ENCODE measurements around the gene ADCYAP1. TPM values are rescaled to one million over a fixed set of nuclear protein-coding genes. Genes with fewer than 3 reads are reported as not detected.

Gene ADCYAP1
- polyA plus RNA-seq, 1 donor (not counting 4 experiments of a cell fraction or from before 2014, with no cell fraction given): not detected

- Histone ChIP-seq H2AFZ (ENCODE audit: control insufficient read depth, low read length) (no peak overlapping the region), H3K79me2 (ENCODE audit: control insufficient read depth, insufficient read depth, low read length) (no peaks in the 10 kb centered on the region), H3K9me3 (ENCODE audit: control insufficient read depth, low read depth, low read length) (no peaks in the 10 kb centered on the region), H3K36me3 (ENCODE audit: control insufficient read depth in 2 of 2, extremely low read depth in 1 of 2, insufficient read depth in 2 of 2, low read length in 2 of 2) (no peaks in the 10 kb centered on the region), H3K27me3 (ENCODE audit: control insufficient read depth, extremely low read depth, insufficient read depth, low read length) (peaks cover 85% of the 10 kb centered on the region), H3K4me1 (ENCODE audit: control insufficient read depth, extremely low read depth, insufficient read depth, low read length) (no peaks in the 10 kb centered on the region), H4K20me1 (ENCODE audit: control insufficient read depth, extremely low read depth, insufficient read depth, low read length) (no peaks in the 10 kb centered on the region), H3K9ac (ENCODE audit: control insufficient read depth, extremely low read depth, insufficient read depth, low read length) (no peak overlapping the region), H3K9me1 (ENCODE audit: control insufficient read depth, extremely low read depth, insufficient read depth, low read length) (no peaks in the 10 kb centered on the region), H3K27ac (ENCODE audit: control insufficient read depth, insufficient read depth, low read length) (no peak overlapping the region), H3K4me2 (ENCODE audit: control insufficient read depth, extremely low read depth, insufficient read depth, low read depth, low read length) (peak overlapping the region; percentile 37), H3K4me3 (ENCODE audit: control insufficient read depth in 2 of 3, extremely low read depth in 1 of 3, insufficient read depth in 2 of 3, low read depth in 1 of 3, low read length in 3 of 3) (peak overlapping the region in 1 of 3 experiments; percentile 13)
- FAIRE-seq (no peak), DNase-seq (ENCODE audit: low read depth, low spot score) (no peak)
- TF ChIP-seq CTCF (optimal IDR thresholded peaks at IDR 0.05 in 1 of 3, IDR thresholded peaks at IDR 0.05 in 1 of 3, conservative IDR thresholded peaks at IDR 0.05 in 1 of 3; ENCODE audit: extremely low read depth in 1 of 3, insufficient read depth in 2 of 3, low read length in 3 of 3) (no peak), EZH2 (IDR thresholded peaks at IDR 0.05; ENCODE audit: low read length) (peak; percentile 4)
- dilution Hi-C loops (cut with MboI; ENCODE audit: extremely low pct_ligation_motif_present, low sequenced_read_pairs): no loop called here
Measured at GRCh38 chr18:907115-907884, 2.6 kb downstream of the ADCYAP1 start.

GRCh38 chr18:907885-908757 lies 3.5 kb downstream of the ADCYAP1 start:
- Histone ChIP-seq H3K9me3 (ENCODE audit: control insufficient read depth, low read depth, low read length) (no peaks in the 10 kb centered on the region), H3K4me3 (ENCODE audit: control insufficient read depth in 2 of 3, extremely low read depth in 1 of 3, insufficient read depth in 2 of 3, low read depth in 1 of 3, low read length in 3 of 3) (no peak overlapping the region), H3K4me1 (ENCODE audit: control insufficient read depth, extremely low read depth, insufficient read depth, low read length) (no peaks in the 10 kb centered on the region), H4K20me1 (ENCODE audit: control insufficient read depth, extremely low read depth, insufficient read depth, low read length) (no peaks in the 10 kb centered on the region), H3K27me3 (ENCODE audit: control insufficient read depth, extremely low read depth, insufficient read depth, low read length) (peaks cover 84% of the 10 kb centered on the region), H3K36me3 (ENCODE audit: control insufficient read depth in 2 of 2, extremely low read depth in 1 of 2, insufficient read depth in 2 of 2, low read length in 2 of 2) (no peaks in the 10 kb centered on the region), H3K9me1 (ENCODE audit: control insufficient read depth, extremely low read depth, insufficient read depth, low read length) (no peaks in the 10 kb centered on the region), H3K9ac (ENCODE audit: control insufficient read depth, extremely low read depth, insufficient read depth, low read length) (no peak overlapping the region), H3K79me2 (ENCODE audit: control insufficient read depth, insufficient read depth, low read length) (no peaks in the 10 kb centered on the region), H3K27ac (ENCODE audit: control insufficient read depth, insufficient read depth, low read length) (no peak overlapping the region), H2AFZ (ENCODE audit: control insufficient read depth, low read length) (no peak overlapping the region), H3K4me2 (ENCODE audit: control insufficient read depth, extremely low read depth, insufficient read depth, low read depth, low read length) (peak overlapping the region; percentile 7)
- DNase-seq (ENCODE audit: low read depth, low spot score) (no peak), FAIRE-seq (no peak)
- TF ChIP-seq CTCF (optimal IDR thresholded peaks at IDR 0.05 in 1 of 3, IDR thresholded peaks at IDR 0.05 in 1 of 3, conservative IDR thresholded peaks at IDR 0.05 in 1 of 3; ENCODE audit: extremely low read depth in 1 of 3, insufficient read depth in 2 of 3, low read length in 3 of 3) (no peak), EZH2 (IDR thresholded peaks at IDR 0.05; ENCODE audit: low read length) (peak; percentile 81)
- dilution Hi-C loops (cut with MboI; ENCODE audit: extremely low pct_ligation_motif_present, low sequenced_read_pairs): no loop called here

Measured in keratinocyte (primary cell).